ENCODE results near the gene SFSWAP.

SFSWAP gene

GRCh38 chr12:131753757-131754156 lies 42.9 kb downstream of the SFSWAP start:
- no peak overlapping the region for H3K4ac ChIP-seq (ENCODE audit: low read depth, low read length)
- no peak overlapping the region for H2BK120ac ChIP-seq (ENCODE audit: low read depth, low read length)
- H3K56ac ChIP-seq (ENCODE audit: low read length) = no peak overlapping the region
- H3K9ac ChIP-seq (ENCODE audit: low read length) = no peak overlapping the region
- H3K18ac ChIP-seq (ENCODE audit: low read length) = no peak overlapping the region
- H2BK5ac ChIP-seq (ENCODE audit: low read length) = no peak overlapping the region
- no peak overlapping the region for H3K23ac ChIP-seq (ENCODE audit: low read length)
- H2AK5ac ChIP-seq (ENCODE audit: low read length) = no peak overlapping the region
- no peak overlapping the region for H3K27ac ChIP-seq (ENCODE audit: low read depth, low read length)
- no peak overlapping the region for H3K4me3 ChIP-seq (ENCODE audit: low read length)
- no peak overlapping the region for H4K5ac ChIP-seq (ENCODE audit: low read length)
- no peaks in the 10 kb centered on the region for H3K27me3 ChIP-seq (ENCODE audit: insufficient read depth, low read length, poor library complexity)
- no peak for DNase-seq
- no CpG with 5 or more reads among the region's 8 CpGs for WGBS (ENCODE audit: extremely low coverage, insufficient coverage, low lambda C conversion rate)
- H3K79me1 ChIP-seq (ENCODE audit: low read length) = peaks cover 3% of the 10 kb centered on the region
- no peak overlapping the region for H4K8ac ChIP-seq (ENCODE audit: low read depth, low read length)
- peaks cover 30% of the 10 kb centered on the region for H3K36me3 ChIP-seq (ENCODE audit: control insufficient read depth, insufficient read depth, low read length)
- no peak overlapping the region for H3K4me2 ChIP-seq (ENCODE audit: low read length)
- no peaks in the 10 kb centered on the region for H3K4me1 ChIP-seq (ENCODE audit: control insufficient read depth, low read depth, low read length)
- no peak overlapping the region for H2BK15ac ChIP-seq (replicated peaks; ENCODE audit: low read depth)
- no peaks in the 10 kb centered on the region for H3K79me2 ChIP-seq (ENCODE audit: control insufficient read depth, insufficient read depth, low read length)

- Histone ChIP-seq H4K8ac (ENCODE audit: low read depth, low read length) (no peak overlapping the region), H3K9ac (ENCODE audit: low read length) (no peak overlapping the region), H3K4me1 (ENCODE audit: control insufficient read depth, low read depth, low read length) (no peaks in the 10 kb centered on the region), H2BK15ac (replicated peaks; ENCODE audit: low read depth) (no peak overlapping the region), H3K27me3 (ENCODE audit: insufficient read depth, low read length, poor library complexity) (no peaks in the 10 kb centered on the region), H3K79me1 (ENCODE audit: low read length) (peaks cover 1% of the 10 kb centered on the region), H3K18ac (ENCODE audit: low read length) (no peak overlapping the region), H3K79me2 (ENCODE audit: control insufficient read depth, insufficient read depth, low read length) (no peaks in the 10 kb centered on the region), H3K36me3 (ENCODE audit: control insufficient read depth, insufficient read depth, low read length) (peaks cover 30% of the 10 kb centered on the region), H2AK5ac (ENCODE audit: low read length) (no peak overlapping the region), H2BK5ac (ENCODE audit: low read length) (no peak overlapping the region), H3K4me2 (ENCODE audit: low read length) (no peak overlapping the region), H4K5ac (ENCODE audit: low read length) (no peak overlapping the region), H3K23ac (ENCODE audit: low read length) (no peak overlapping the region), H3K56ac (ENCODE audit: low read length) (no peak overlapping the region), H3K27ac (ENCODE audit: low read depth, low read length) (no peak overlapping the region), H3K4ac (ENCODE audit: low read depth, low read length) (no peak overlapping the region), H3K4me3 (ENCODE audit: low read length) (no peak overlapping the region), H2BK120ac (ENCODE audit: low read depth, low read length) (no peak overlapping the region)
- 100% methylated on average over 1 of the region's 17 CpGs for WGBS (ENCODE audit: extremely low coverage, insufficient coverage, low lambda C conversion rate)
- DNase-seq = no peak
Measured at GRCh38 chr12:131754184-131754583, 43.3 kb downstream of the SFSWAP start.

GRCh38 chr12:131755305-131756113 lies 44.6 kb downstream of the SFSWAP start:
- Histone ChIP-seq H3K79me1 (ENCODE audit: low read length) (peaks cover 1% of the 10 kb centered on the region), H3K36me3 (ENCODE audit: control insufficient read depth, insufficient read depth, low read length) (peaks cover 26% of the 10 kb centered on the region), H2BK5ac (ENCODE audit: low read length) (no peak overlapping the region), H3K27ac (ENCODE audit: low read depth, low read length) (no peak overlapping the region), H4K5ac (ENCODE audit: low read length) (no peak overlapping the region), H3K18ac (ENCODE audit: low read length) (no peak overlapping the region), H3K4me1 (ENCODE audit: control insufficient read depth, low read depth, low read length) (no peaks in the 10 kb centered on the region), H2AK5ac (ENCODE audit: low read length) (no peak overlapping the region), H3K4me2 (ENCODE audit: low read length) (no peak overlapping the region), H2BK120ac (ENCODE audit: low read depth, low read length) (no peak overlapping the region), H4K8ac (ENCODE audit: low read depth, low read length) (no peak overlapping the region), H3K27me3 (ENCODE audit: insufficient read depth, low read length, poor library complexity) (no peaks in the 10 kb centered on the region), H3K4ac (ENCODE audit: low read depth, low read length) (no peak overlapping the region), H2BK15ac (replicated peaks; ENCODE audit: low read depth) (no peak overlapping the region), H3K23ac (ENCODE audit: low read length) (no peak overlapping the region), H3K9ac (ENCODE audit: low read length) (no peak overlapping the region), H3K79me2 (ENCODE audit: control insufficient read depth, insufficient read depth, low read length) (no peaks in the 10 kb centered on the region), H3K56ac (ENCODE audit: low read length) (no peak overlapping the region), H3K4me3 (ENCODE audit: low read length) (no peak overlapping the region)
- WGBS (ENCODE audit: extremely low coverage, insufficient coverage, low lambda C conversion rate) = no CpG with 5 or more reads among the region's 16 CpGs
- peak; percentile 83 for DNase-seq

GRCh38 chr12:131756441-131756840 lies 45.6 kb downstream of the SFSWAP start:
- Histone ChIP-seq H4K5ac (ENCODE audit: low read length) (no peak overlapping the region), H3K4me2 (ENCODE audit: low read length) (no peak overlapping the region), H4K8ac (ENCODE audit: low read depth, low read length) (no peak overlapping the region), H3K56ac (ENCODE audit: low read length) (no peak overlapping the region), H3K4me3 (ENCODE audit: low read length) (no peak overlapping the region), H3K18ac (ENCODE audit: low read length) (no peak overlapping the region), H2AK5ac (ENCODE audit: low read length) (no peak overlapping the region), H2BK120ac (ENCODE audit: low read depth, low read length) (no peak overlapping the region), H3K79me2 (ENCODE audit: control insufficient read depth, insufficient read depth, low read length) (no peaks in the 10 kb centered on the region), H2BK15ac (replicated peaks; ENCODE audit: low read depth) (no peak overlapping the region), H3K79me1 (ENCODE audit: low read length) (peaks cover 4% of the 10 kb centered on the region), H2BK5ac (ENCODE audit: low read length) (no peak overlapping the region), H3K23ac (ENCODE audit: low read length) (no peak overlapping the region), H3K4me1 (ENCODE audit: control insufficient read depth, low read depth, low read length) (no peaks in the 10 kb centered on the region), H3K36me3 (ENCODE audit: control insufficient read depth, insufficient read depth, low read length) (peaks cover 26% of the 10 kb centered on the region), H3K4ac (ENCODE audit: low read depth, low read length) (no peak overlapping the region), H3K9ac (ENCODE audit: low read length) (no peak overlapping the region), H3K27me3 (ENCODE audit: insufficient read depth, low read length, poor library complexity) (no peaks in the 10 kb centered on the region), H3K27ac (ENCODE audit: low read depth, low read length) (no peak overlapping the region)
- no peak for DNase-seq
- no CpG with 5 or more reads among the region's 18 CpGs for WGBS (ENCODE audit: extremely low coverage, insufficient coverage, low lambda C conversion rate)

GRCh38 chr12:131757111-131757510 lies 46.2 kb downstream of the SFSWAP start:
- no peaks in the 10 kb centered on the region for H3K27me3 ChIP-seq (ENCODE audit: insufficient read depth, low read length, poor library complexity)
- no peaks in the 10 kb centered on the region for H3K79me2 ChIP-seq (ENCODE audit: control insufficient read depth, insufficient read depth, low read length)
- H3K23ac ChIP-seq (ENCODE audit: low read length) = no peak overlapping the region
- H3K4ac ChIP-seq (ENCODE audit: low read depth, low read length) = no peak overlapping the region
- H3K56ac ChIP-seq (ENCODE audit: low read length) = no peak overlapping the region
- peaks cover 26% of the 10 kb centered on the region for H3K36me3 ChIP-seq (ENCODE audit: control insufficient read depth, insufficient read depth, low read length)
- H2AK5ac ChIP-seq (ENCODE audit: low read length) = no peak overlapping the region
- no peak overlapping the region for H3K4me3 ChIP-seq (ENCODE audit: low read length)
- H2BK120ac ChIP-seq (ENCODE audit: low read depth, low read length) = no peak overlapping the region
- no peaks in the 10 kb centered on the region for H3K4me1 ChIP-seq (ENCODE audit: control insufficient read depth, low read depth, low read length)
- no peak for DNase-seq
- H3K18ac ChIP-seq (ENCODE audit: low read length) = no peak overlapping the region
- no peak overlapping the region for H3K27ac ChIP-seq (ENCODE audit: low read depth, low read length)
- H3K9ac ChIP-seq (ENCODE audit: low read length) = no peak overlapping the region
- no CpG with 5 or more reads among the region's 17 CpGs for WGBS (ENCODE audit: extremely low coverage, insufficient coverage, low lambda C conversion rate)
- H4K5ac ChIP-seq (ENCODE audit: low read length) = no peak overlapping the region
- H3K4me2 ChIP-seq (ENCODE audit: low read length) = no peak overlapping the region
- H2BK15ac ChIP-seq (replicated peaks; ENCODE audit: low read depth) = no peak overlapping the region
- H4K8ac ChIP-seq (ENCODE audit: low read depth, low read length) = no peak overlapping the region
- no peak overlapping the region for H2BK5ac ChIP-seq (ENCODE audit: low read length)
- H3K79me1 ChIP-seq (ENCODE audit: low read length) = peaks cover 3% of the 10 kb centered on the region

All from mesendoderm (in vitro differentiated cells).